WI38 (cell line): Measurements from ENCODE around the gene GRIA3.

Experiments
- H3K4me3 ChIP-seq: 2 replicates; pipeline ENCODE4 v1.5.1; 2011; ENCODE audit warnings: low read depth, mild to moderate bottlenecking, control low read depth, low read length
- TF ChIP-seq, protein P1 (sequence below): IDR thresholded peaks from 2 replicates; pipeline ENCODE4 v1.5.1; 2012; ENCODE audit warnings: low read depth, mild to moderate bottlenecking, control low read depth, low read length

GRIA3 gene

DNA sequence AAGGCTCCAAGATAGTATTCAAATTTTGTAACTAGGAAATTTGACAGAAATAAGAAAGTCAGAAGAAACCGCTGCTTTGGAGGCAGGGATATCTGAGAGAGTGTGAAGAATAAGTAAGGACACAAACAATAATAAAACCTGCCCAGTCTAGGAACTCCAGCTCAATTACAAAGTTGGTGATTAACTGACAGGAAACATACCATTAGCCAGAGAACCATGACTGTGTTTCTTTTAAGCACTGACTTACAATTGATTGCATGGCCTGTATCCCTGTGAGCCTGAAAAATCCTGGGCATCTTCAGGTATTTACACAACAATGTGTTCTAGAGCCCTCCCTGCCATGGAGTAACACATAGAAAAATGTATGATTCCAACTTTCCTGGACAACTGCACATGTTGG lies 127.4 kb downstream of the GRIA3 start:
- TF ChIP-seq, protein P1, sequence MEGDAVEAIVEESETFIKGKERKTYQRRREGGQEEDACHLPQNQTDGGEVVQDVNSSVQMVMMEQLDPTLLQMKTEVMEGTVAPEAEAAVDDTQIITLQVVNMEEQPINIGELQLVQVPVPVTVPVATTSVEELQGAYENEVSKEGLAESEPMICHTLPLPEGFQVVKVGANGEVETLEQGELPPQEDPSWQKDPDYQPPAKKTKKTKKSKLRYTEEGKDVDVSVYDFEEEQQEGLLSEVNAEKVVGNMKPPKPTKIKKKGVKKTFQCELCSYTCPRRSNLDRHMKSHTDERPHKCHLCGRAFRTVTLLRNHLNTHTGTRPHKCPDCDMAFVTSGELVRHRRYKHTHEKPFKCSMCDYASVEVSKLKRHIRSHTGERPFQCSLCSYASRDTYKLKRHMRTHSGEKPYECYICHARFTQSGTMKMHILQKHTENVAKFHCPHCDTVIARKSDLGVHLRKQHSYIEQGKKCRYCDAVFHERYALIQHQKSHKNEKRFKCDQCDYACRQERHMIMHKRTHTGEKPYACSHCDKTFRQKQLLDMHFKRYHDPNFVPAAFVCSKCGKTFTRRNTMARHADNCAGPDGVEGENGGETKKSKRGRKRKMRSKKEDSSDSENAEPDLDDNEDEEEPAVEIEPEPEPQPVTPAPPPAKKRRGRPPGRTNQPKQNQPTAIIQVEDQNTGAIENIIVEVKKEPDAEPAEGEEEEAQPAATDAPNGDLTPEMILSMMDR, result no peak
- no peak overlapping the region for H3K4me3 ChIP-seq

DNA sequence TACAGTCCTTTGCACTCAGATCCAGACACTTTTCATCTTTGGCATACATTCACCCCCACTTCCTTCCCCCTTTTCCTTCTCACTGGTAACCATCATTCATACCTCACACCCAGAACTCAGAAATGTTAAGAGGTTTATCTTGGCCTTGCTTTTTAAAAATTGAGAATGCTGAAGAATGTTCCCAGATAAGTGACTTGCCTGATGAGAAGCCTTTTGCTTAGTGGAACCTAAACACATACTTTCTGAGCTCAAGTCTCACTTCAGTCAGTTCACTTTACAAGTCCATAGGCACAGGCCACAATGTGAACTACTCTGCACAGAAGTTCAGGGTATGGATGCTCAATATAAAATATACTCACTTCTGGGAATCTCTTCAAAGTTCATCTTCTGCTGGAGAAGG lies 129.4 kb downstream of the GRIA3 start:
- H3K4me3 ChIP-seq, result no peak overlapping the region
- TF ChIP-seq, protein P1, result no peak

DNA sequence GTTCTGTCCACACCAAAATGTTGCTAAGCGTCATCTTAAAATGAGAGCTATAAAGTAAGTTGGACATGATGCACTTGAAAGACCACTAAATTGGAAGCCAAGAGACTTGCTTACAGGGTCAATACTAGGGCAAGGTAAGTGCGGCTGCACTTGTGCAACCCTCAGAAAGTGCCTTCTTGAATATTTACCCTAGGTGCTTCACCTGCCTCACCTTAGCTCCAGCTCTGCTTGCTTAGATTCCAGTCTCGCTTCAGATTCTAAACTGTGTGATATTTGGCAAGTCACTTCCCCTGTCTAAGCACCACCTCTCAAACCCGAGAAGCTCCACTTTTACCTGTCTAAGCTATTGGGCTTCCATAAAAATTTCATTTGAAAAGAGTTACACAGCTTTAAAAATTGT lies 136.5 kb downstream of the GRIA3 start:
- TF ChIP-seq, protein P1, result no peak
- no peak overlapping the region for H3K4me3 ChIP-seq

DNA sequence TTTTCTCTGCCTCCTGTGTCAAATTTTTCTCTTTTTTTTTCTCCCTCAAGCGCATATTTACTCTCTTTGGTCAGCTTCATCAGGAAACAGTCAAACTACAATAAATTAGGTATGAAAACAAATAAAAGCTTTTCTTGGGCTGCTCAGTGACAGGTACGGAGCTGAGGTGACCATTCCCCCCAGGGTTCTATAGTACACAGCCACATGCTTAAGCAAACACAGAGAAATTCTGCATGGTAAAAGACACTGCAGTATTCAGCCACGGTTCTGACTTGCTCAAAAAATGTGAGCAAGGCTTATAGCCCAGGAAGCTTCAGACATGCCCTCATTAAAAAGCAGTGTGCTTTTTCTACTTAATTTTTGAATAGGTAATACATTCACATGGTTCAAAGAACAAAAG lies 138.5 kb downstream of the GRIA3 start:
- no peak overlapping the region for H3K4me3 ChIP-seq
- TF ChIP-seq, protein P1, result no peak

DNA sequence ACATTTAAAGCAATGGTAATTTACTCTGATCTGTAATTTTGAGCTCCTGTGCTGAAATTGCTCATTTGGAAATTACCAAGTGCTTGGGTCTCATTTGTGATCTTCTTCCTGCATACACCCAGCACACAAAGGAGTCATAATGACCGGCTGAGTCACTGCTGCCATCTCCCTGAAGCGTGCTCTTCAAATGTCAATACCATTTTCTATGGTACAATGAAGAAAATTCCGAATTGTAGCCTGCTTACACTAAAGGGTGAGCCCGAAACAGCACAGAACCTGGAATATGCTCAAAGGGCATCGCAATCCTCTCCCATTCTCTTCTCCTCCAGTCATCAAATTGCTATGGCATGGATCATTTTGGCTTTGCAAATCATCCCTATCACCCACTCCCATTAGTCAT lies 140.5 kb downstream of the GRIA3 start:
- no peak overlapping the region for H3K4me3 ChIP-seq
- TF ChIP-seq, protein P1, result no peak

DNA sequence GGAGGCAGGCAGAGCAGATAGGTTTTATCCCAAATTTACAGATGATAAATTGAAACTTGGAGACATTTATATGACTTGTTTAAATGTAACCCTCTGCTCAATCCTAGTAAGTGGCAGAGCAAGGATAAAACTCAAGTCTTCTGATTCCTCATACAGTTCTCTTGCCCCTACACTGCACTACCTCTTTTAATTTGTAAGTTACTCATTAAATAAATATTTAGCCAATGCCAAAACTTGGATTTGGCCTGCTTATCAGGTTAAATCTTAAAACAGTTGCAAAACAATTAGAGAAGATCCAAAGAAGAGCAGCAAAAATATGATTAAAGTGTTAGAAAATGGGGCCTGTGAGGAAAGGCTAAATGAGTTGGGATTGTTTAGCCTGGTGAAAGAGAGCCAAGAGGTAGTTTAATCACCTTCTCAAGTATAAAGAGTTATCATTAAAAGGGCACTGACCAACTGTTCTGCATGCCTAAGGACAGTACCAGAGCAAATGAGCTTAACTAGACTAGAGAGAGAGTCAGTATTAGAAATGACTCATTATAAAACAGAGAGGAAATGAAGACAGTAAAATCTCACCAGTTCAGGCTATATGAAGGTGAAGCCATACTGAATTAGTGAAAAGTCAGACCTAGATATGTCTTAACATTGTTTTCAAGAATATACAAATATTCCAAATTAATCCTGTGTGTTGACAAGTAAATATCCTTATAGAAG lies 146.3 kb downstream of the GRIA3 start:
- no peak overlapping the region for H3K4me3 ChIP-seq
- TF ChIP-seq, protein P1, result no peak

DNA sequence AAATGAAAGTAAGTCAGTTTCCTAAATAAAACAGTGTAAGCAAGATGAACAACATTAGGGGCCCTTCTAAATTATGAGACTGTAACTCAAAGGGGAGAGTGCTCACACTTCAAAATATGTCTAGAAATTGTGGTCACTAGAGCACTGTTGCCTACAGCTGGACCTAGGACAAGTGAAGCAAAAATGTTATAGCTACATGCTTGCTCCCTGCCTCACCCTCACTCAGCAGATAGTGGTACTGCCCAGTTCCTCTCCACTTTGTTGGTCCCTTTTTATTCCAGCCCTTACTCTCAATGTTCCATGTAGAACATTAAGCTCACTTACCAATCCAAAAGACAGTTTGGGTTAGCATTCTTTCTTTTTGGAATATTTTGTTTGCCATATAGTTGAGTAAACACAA lies 147.3 kb downstream of the GRIA3 start:
- no peak overlapping the region for H3K4me3 ChIP-seq
- TF ChIP-seq, protein P1, result no peak
